ENCODE measurements around the gene FAM3D.

Gene FAM3D

DNA sequence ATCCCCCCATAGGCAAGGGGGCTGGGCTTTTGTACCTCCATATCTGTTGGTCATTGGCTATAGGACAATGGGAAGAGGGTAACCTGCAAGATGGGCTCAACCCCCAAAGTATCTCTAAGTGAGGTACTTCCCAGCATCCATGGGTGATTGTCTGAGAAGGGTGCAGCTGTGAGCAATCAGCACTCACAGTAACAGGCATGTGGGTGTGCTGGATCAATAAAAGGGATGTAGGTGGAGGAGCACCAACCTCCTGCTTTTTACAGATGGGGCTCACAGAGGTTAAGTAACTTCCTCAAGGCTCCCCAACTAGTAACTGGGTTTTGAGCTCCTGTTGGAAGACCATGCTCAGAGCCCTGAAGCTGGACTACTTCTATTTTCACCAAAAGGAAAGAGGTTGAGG is 63.0 kb downstream of the FAM3D start:
- DNase-seq (ENCODE audit: low read depth in 1 of 2, low spot score in 1 of 2) = no peak

DNA sequence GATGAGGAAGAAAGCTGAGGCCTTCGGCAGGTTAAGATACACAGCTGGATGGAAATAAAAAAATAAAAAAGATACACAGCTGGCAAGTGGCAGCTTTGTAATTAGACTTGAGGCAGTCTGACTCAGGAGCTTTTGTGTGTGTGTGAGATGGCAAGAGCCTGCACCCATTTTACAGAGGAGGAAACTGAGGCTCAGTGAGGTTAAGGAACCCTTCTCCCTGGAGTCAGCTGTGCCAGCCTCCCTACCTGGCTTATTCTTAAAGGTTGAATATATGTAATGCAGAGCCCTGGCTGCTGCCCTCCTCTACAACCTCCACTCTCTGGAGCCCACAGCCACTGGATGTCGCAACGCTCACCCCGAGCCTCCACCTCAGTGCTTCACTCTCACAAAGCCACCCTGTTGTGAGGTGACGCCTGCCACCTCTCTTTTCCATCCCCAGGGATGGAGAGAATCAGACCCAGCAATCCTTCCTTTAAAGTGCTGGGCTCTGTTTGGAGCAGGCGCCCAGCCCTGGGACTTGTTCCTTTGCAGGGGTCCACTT is 68.7 kb downstream of the FAM3D start:
- H3K27me3 ChIP-seq (ENCODE audit: insufficient read depth, poor library complexity, severe bottlenecking) = peaks cover 6% of the 10 kb centered on the region
- no peak overlapping the region for H3K27ac ChIP-seq (replicated peaks)
- no peak for DNase-seq (ENCODE audit: low read depth in 1 of 2, low spot score in 1 of 2)
- no peak for TF ChIP-seq POLR2AphosphoS5 (IDR thresholded peaks at IDR 0.05; ENCODE audit: low read depth)
- TF ChIP-seq, protein P1, sequence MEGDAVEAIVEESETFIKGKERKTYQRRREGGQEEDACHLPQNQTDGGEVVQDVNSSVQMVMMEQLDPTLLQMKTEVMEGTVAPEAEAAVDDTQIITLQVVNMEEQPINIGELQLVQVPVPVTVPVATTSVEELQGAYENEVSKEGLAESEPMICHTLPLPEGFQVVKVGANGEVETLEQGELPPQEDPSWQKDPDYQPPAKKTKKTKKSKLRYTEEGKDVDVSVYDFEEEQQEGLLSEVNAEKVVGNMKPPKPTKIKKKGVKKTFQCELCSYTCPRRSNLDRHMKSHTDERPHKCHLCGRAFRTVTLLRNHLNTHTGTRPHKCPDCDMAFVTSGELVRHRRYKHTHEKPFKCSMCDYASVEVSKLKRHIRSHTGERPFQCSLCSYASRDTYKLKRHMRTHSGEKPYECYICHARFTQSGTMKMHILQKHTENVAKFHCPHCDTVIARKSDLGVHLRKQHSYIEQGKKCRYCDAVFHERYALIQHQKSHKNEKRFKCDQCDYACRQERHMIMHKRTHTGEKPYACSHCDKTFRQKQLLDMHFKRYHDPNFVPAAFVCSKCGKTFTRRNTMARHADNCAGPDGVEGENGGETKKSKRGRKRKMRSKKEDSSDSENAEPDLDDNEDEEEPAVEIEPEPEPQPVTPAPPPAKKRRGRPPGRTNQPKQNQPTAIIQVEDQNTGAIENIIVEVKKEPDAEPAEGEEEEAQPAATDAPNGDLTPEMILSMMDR (IDR thresholded peaks at IDR 0.05; ENCODE audit: insufficient read depth, low read length) = no peak
- no peak for TF ChIP-seq SPI1 (IDR thresholded peaks at IDR 0.05; ENCODE audit: borderline replicate concordance, low read depth)
- TF ChIP-seq GABPA (IDR thresholded peaks at IDR 0.05; ENCODE audit: low read depth) = no peak
- no peak overlapping the region for H3K4me3 ChIP-seq (replicated peaks; ENCODE audit: insufficient read depth, low read length)

More for the DNA sequence above, 63.0 kb downstream of the FAM3D start:
- Histone ChIP-seq H3K27me3 (ENCODE audit: insufficient read depth, poor library complexity, severe bottlenecking) (no peaks in the 10 kb centered on the region), H3K27ac (replicated peaks) (no peak overlapping the region), H3K4me3 (replicated peaks; ENCODE audit: insufficient read depth, low read length) (no peak overlapping the region)
- TF ChIP-seq POLR2AphosphoS5 (IDR thresholded peaks at IDR 0.05; ENCODE audit: low read depth) (no peak), GABPA (IDR thresholded peaks at IDR 0.05; ENCODE audit: low read depth) (no peak), SPI1 (IDR thresholded peaks at IDR 0.05; ENCODE audit: borderline replicate concordance, low read depth) (no peak)
- TF ChIP-seq, protein P2, sequence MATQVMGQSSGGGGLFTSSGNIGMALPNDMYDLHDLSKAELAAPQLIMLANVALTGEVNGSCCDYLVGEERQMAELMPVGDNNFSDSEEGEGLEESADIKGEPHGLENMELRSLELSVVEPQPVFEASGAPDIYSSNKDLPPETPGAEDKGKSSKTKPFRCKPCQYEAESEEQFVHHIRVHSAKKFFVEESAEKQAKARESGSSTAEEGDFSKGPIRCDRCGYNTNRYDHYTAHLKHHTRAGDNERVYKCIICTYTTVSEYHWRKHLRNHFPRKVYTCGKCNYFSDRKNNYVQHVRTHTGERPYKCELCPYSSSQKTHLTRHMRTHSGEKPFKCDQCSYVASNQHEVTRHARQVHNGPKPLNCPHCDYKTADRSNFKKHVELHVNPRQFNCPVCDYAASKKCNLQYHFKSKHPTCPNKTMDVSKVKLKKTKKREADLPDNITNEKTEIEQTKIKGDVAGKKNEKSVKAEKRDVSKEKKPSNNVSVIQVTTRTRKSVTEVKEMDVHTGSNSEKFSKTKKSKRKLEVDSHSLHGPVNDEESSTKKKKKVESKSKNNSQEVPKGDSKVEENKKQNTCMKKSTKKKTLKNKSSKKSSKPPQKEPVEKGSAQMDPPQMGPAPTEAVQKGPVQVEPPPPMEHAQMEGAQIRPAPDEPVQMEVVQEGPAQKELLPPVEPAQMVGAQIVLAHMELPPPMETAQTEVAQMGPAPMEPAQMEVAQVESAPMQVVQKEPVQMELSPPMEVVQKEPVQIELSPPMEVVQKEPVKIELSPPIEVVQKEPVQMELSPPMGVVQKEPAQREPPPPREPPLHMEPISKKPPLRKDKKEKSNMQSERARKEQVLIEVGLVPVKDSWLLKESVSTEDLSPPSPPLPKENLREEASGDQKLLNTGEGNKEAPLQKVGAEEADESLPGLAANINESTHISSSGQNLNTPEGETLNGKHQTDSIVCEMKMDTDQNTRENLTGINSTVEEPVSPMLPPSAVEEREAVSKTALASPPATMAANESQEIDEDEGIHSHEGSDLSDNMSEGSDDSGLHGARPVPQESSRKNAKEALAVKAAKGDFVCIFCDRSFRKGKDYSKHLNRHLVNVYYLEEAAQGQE (IDR thresholded peaks at IDR 0.05; ENCODE audit: insufficient replicate concordance, low read depth) = no peak
- TF ChIP-seq, protein P1 (IDR thresholded peaks at IDR 0.05; ENCODE audit: insufficient read depth, low read length) = no peak

DNA sequence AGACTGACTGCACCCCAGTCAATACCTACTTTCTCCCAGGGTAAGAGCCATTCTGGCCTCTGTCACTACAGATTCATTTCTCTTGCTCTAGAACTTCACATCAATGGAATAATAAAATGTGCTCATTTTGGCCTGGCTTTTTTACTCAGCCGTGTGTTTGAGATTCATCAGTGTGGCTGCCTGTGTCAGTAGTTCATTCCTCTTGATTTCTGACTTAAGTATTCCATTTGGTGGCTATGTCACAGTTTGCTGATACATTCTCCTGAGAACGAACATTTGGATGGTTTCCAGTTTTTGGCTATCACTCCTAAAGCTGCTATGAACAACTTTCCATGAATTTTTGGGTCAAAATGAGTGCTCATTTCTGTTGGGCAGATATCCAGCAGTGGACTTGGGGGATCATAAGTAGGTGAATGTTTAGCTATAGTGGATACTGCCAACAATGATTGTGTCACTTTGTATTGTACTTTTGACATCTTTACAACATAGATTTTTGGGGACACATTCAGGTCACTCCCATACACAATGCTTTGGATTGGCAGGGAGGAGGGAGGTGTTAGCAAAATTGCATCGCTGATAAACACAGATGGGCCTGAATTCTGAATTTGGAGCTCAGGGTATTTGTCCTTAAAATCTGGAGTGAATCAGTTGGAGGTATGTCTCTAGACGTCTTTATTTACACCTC is 69.6 kb downstream of the FAM3D start:
- H3K27ac ChIP-seq (replicated peaks) = no peak overlapping the region
- H3K4me3 ChIP-seq (replicated peaks; ENCODE audit: insufficient read depth, low read length) = no peak overlapping the region
- DNase-seq (ENCODE audit: low read depth in 1 of 2, low spot score in 1 of 2) = no peak
- TF ChIP-seq, protein P2 (IDR thresholded peaks at IDR 0.05; ENCODE audit: insufficient replicate concordance, low read depth) = no peak
- TF ChIP-seq POLR2AphosphoS5 (IDR thresholded peaks at IDR 0.05; ENCODE audit: low read depth) (no peak), SPI1 (IDR thresholded peaks at IDR 0.05; ENCODE audit: borderline replicate concordance, low read depth) (no peak), GABPA (IDR thresholded peaks at IDR 0.05; ENCODE audit: low read depth) (no peak)
- TF ChIP-seq, protein P1 (IDR thresholded peaks at IDR 0.05; ENCODE audit: insufficient read depth, low read length) = no peak
- peaks cover 6% of the 10 kb centered on the region for H3K27me3 ChIP-seq (ENCODE audit: insufficient read depth, poor library complexity, severe bottlenecking)

Data from HL-60 (cell line).